HEK293 (cell line): Measurements from ENCODE around the gene RAB40C.
A peak's percentile ranks its signal among the peaks of the same experiment; 100 is the strongest.

Experiments
- ATF2 ChIP-seq: fragments of 450-650 bp; formaldehyde crosslinking; IDR thresholded peaks from 2 replicates; pipeline ENCODE4 v1.5.1; 2016; ENCODE audit warnings: missing biosample characterization, missing genetic modification characterization, low read depth
- EGR2 ChIP-seq: fragments of 450-650 bp; formaldehyde crosslinking; IDR thresholded peaks from 2 replicates; pipeline ENCODE4 v1.5.1; 2016; ENCODE audit warnings: low read depth, missing biosample characterization, missing genetic modification characterization
- GLI4 ChIP-seq: fragments of 450-650 bp; formaldehyde crosslinking; IDR thresholded peaks from 2 replicates; pipeline ENCODE4 v1.5.1; 2016; ENCODE audit warnings: missing biosample characterization, missing genetic modification characterization
- HIC1 ChIP-seq: fragments of 450-650 bp; formaldehyde crosslinking; IDR thresholded peaks from 2 replicates; pipeline ENCODE4 v1.5.1; 2016; ENCODE audit warnings: missing biosample characterization, missing genetic modification characterization
- IKZF3 ChIP-seq: fragments of 450-650 bp; IDR thresholded peaks from 2 replicates; pipeline ENCODE4 v1.5.0; 2018; ENCODE audit warnings: missing biosample characterization, mild to moderate bottlenecking, missing genetic modification characterization, moderate library complexity
- KLF1 ChIP-seq: fragments of 450-650 bp; formaldehyde crosslinking; IDR thresholded peaks from 2 replicates; pipeline ENCODE4 v1.5.1; 2016; ENCODE audit warnings: missing biosample characterization, missing genetic modification characterization
- KLF17 ChIP-seq: fragments of 450-650 bp; formaldehyde crosslinking; IDR thresholded peaks from 2 replicates; pipeline ENCODE4 v1.5.1; 2016; ENCODE audit warnings: missing biosample characterization, missing genetic modification characterization
- MYNN ChIP-seq: fragments of 450-650 bp; formaldehyde crosslinking; IDR thresholded peaks from 2 replicates; pipeline ENCODE4 v1.5.1; 2016; ENCODE audit warnings: missing biosample characterization, missing genetic modification characterization, borderline replicate concordance
- PRDM1 ChIP-seq: fragments of 450-650 bp; formaldehyde crosslinking; IDR thresholded peaks from 2 replicates; pipeline ENCODE4; 2016; ENCODE audit warnings: missing biosample characterization, missing genetic modification characterization
- REPIN1 ChIP-seq: fragments of 450-650 bp; formaldehyde crosslinking; IDR thresholded peaks from 2 replicates; pipeline ENCODE4 v1.5.1; 2017; ENCODE audit warnings: missing biosample characterization, missing genetic modification characterization, low read depth
- SCRT1 ChIP-seq: fragments of 450-650 bp; formaldehyde crosslinking; IDR thresholded peaks from 2 replicates; pipeline ENCODE4 v1.5.1; 2016; ENCODE audit warnings: missing biosample characterization, missing genetic modification characterization, borderline replicate concordance
- SP2 ChIP-seq: fragments of 450-650 bp; formaldehyde crosslinking; IDR thresholded peaks from 2 replicates; pipeline ENCODE4 v1.5.1; 2016; ENCODE audit warnings: missing biosample characterization, missing genetic modification characterization
- SP3 ChIP-seq: fragments of 450-650 bp; formaldehyde crosslinking; IDR thresholded peaks from 2 replicates; pipeline ENCODE4 v1.5.1; 2016; ENCODE audit warnings: missing biosample characterization, missing genetic modification characterization
- ZBTB7A ChIP-seq: fragments of 450-650 bp; formaldehyde crosslinking; IDR thresholded peaks from 2 replicates; pipeline ENCODE4 v1.5.1; 2016; ENCODE audit warnings: low read depth, missing biosample characterization, missing genetic modification characterization
- ZIC2 ChIP-seq: fragments of 450-650 bp; formaldehyde crosslinking; IDR thresholded peaks from 2 replicates; pipeline ENCODE4 v1.5.1; 2016; ENCODE audit warnings: missing biosample characterization, missing genetic modification characterization
- ZNF133 ChIP-seq: fragments of 450-650 bp; formaldehyde crosslinking; IDR thresholded peaks from 2 replicates; pipeline ENCODE4 v1.5.1; 2016; ENCODE audit warnings: missing biosample characterization, missing genetic modification characterization
- ZNF138 ChIP-seq: fragments of 450-650 bp; formaldehyde crosslinking; IDR thresholded peaks from 2 replicates; pipeline ENCODE4 v1.5.1; 2016; ENCODE audit warnings: missing biosample characterization, missing genetic modification characterization, borderline replicate concordance
- ZNF311 ChIP-seq: fragments of 450-650 bp; formaldehyde crosslinking; IDR thresholded peaks from 2 replicates; pipeline ENCODE4 v1.5.1; 2017; ENCODE audit warnings: missing biosample characterization, missing genetic modification characterization, borderline replicate concordance
- ZNF350 ChIP-seq: fragments of 450-650 bp; formaldehyde crosslinking; IDR thresholded peaks from 2 replicates; pipeline ENCODE4 v1.5.0; 2017; ENCODE audit warnings: missing biosample characterization, mild to moderate bottlenecking, missing genetic modification characterization
- ZNF394 ChIP-seq: fragments of 450-650 bp; formaldehyde crosslinking; IDR thresholded peaks from 2 replicates; pipeline ENCODE4 v1.5.1; 2016; ENCODE audit warnings: missing biosample characterization, missing genetic modification characterization, mild to moderate bottlenecking, moderate library complexity, borderline replicate concordance
- ZNF48 ChIP-seq: fragments of 450-650 bp; formaldehyde crosslinking; IDR thresholded peaks from 2 replicates; pipeline ENCODE4 v1.5.1; 2016; ENCODE audit warnings: missing biosample characterization, missing genetic modification characterization
- ZNF561 ChIP-seq: fragments of 450-650 bp; IDR thresholded peaks from 2 replicates; pipeline ENCODE4 v1.5.1; 2018; ENCODE audit warnings: missing biosample characterization, missing genetic modification characterization, borderline replicate concordance
- ZNF585B ChIP-seq: fragments of 450-650 bp; formaldehyde crosslinking; IDR thresholded peaks from 2 replicates; pipeline ENCODE4 v1.5.1; 2016; ENCODE audit warnings: missing biosample characterization, missing genetic modification characterization
- ZNF621 ChIP-seq: fragments of 450-650 bp; formaldehyde crosslinking; IDR thresholded peaks from 2 replicates; pipeline ENCODE4 v1.5.1; 2017; ENCODE audit warnings: missing biosample characterization, missing genetic modification characterization
- ZNF626 ChIP-seq: fragments of 450-650 bp; sonication (Bioruptor Pico); formaldehyde crosslinking; IDR thresholded peaks from 2 replicates; pipeline ENCODE4 v1.5.1; 2018; ENCODE audit warnings: missing biosample characterization, missing genetic modification characterization, inconsistent platforms
- ZNF670 ChIP-seq: fragments of 450-650 bp; formaldehyde crosslinking; IDR thresholded peaks from 2 replicates; pipeline ENCODE4 v1.5.1; 2016; ENCODE audit warnings: missing biosample characterization, missing genetic modification characterization, low read depth
- ZNF76 ChIP-seq: fragments of 450-650 bp; formaldehyde crosslinking; IDR thresholded peaks from 2 replicates; pipeline ENCODE4; 2016; ENCODE audit warnings: low read depth, missing biosample characterization, missing genetic modification characterization, borderline replicate concordance
- ZNF792 ChIP-seq: fragments of 450-650 bp; formaldehyde crosslinking; IDR thresholded peaks from 2 replicates; pipeline ENCODE4 v1.5.1; 2016; ENCODE audit warnings: missing biosample characterization, missing genetic modification characterization
- ZSCAN16 ChIP-seq: fragments of 450-650 bp; formaldehyde crosslinking; IDR thresholded peaks from 2 replicates; pipeline ENCODE4 v1.5.1; 2016; ENCODE audit warnings: missing biosample characterization, missing genetic modification characterization
- ZSCAN23 ChIP-seq: fragments of 450-650 bp; formaldehyde crosslinking; IDR thresholded peaks from 2 replicates; pipeline ENCODE4 v1.5.1; 2016; ENCODE audit warnings: missing biosample characterization, missing genetic modification characterization
- TF ChIP-seq, protein P1 (sequence below): fragments of 450-650 bp; formaldehyde crosslinking; IDR thresholded peaks from 2 replicates; pipeline ENCODE4; 2016; ENCODE audit warnings: missing biosample characterization, missing genetic modification characterization
- TF ChIP-seq, protein P2 (sequence below): fragments of 450-650 bp; formaldehyde crosslinking; IDR thresholded peaks from 2 replicates; pipeline ENCODE4 v1.5.1; 2016; ENCODE audit warnings: missing biosample characterization, missing genetic modification characterization

The RAB40C gene

GRCh38 chr16:578870-579405 lies 10.9 kb upstream of the RAB40C start (continued):
- no peak for TF ChIP-seq REPIN1
- no peak for TF ChIP-seq ZNF792 (tag by site-specific recombination)
- no peak for TF ChIP-seq ZNF48 (tag by site-specific recombination)
- TF ChIP-seq ZBTB7A (tag by site-specific recombination) = no peak
- no peak for TF ChIP-seq PRDM1 (tag by site-specific recombination)
- TF ChIP-seq ATF2 (tag by site-specific recombination) = no peak
- TF ChIP-seq ZNF311 (tag by site-specific recombination) = no peak
- no peak for TF ChIP-seq MYNN (tag by site-specific recombination)
- 0 out of 2 replicates have a peak, but pooled peaks have one; percentile 21 for TF ChIP-seq ZIC2
- TF ChIP-seq ZNF621 (tag by site-specific recombination) = no peak
- TF ChIP-seq KLF1 (tag by site-specific recombination) = peak; percentile 89
- TF ChIP-seq ZNF670 = no peak
- no peak for TF ChIP-seq IKZF3 (tag by site-specific recombination)
- no peak for TF ChIP-seq GLI4 (tag by site-specific recombination)
- TF ChIP-seq, protein P1, sequence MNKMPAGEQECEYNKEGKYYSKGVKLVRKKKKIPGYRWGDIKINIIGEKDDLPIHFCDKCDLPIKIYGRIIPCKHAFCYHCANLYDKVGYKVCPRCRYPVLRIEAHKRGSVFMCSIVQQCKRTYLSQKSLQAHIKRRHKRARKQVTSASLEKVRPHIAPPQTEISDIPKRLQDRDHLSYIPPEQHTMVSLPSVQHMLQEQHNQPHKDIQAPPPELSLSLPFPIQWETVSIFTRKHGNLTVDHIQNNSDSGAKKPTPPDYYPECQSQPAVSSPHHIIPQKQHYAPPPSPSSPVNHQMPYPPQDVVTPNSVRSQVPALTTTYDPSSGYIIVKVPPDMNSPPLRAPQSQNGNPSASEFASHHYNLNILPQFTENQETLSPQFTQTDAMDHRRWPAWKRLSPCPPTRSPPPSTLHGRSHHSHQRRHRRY = no peak
- TF ChIP-seq, protein P2, sequence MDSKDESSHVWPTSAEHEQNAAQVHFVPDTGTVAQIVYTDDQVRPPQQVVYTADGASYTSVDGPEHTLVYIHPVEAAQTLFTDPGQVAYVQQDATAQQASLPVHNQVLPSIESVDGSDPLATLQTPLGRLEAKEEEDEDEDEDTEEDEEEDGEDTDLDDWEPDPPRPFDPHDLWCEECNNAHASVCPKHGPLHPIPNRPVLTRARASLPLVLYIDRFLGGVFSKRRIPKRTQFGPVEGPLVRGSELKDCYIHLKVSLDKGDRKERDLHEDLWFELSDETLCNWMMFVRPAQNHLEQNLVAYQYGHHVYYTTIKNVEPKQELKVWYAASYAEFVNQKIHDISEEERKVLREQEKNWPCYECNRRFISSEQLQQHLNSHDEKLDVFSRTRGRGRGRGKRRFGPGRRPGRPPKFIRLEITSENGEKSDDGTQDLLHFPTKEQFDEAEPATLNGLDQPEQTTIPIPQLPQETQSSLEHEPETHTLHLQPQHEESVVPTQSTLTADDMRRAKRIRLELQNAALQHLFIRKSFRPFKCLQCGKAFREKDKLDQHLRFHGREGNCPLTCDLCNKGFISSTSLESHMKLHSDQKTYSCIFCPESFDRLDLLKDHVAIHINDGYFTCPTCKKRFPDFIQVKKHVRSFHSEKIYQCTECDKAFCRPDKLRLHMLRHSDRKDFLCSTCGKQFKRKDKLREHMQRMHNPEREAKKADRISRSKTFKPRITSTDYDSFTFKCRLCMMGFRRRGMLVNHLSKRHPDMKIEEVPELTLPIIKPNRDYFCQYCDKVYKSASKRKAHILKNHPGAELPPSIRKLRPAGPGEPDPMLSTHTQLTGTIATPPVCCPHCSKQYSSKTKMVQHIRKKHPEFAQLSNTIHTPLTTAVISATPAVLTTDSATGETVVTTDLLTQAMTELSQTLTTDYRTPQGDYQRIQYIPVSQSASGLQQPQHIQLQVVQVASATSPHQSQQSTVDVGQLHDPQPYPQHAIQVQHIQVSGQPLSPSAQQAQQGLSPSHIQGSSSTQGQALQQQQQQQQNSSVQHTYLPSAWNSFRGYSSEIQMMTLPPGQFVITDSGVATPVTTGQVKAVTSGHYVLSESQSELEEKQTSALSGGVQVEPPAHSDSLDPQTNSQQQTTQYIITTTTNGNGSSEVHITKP = no peak
- TF ChIP-seq ZNF561 (tag by site-specific recombination) = no peak
- TF ChIP-seq SCRT1 (tag by site-specific recombination) = no peak
- peak; percentile 68 for TF ChIP-seq SP3 (tag by site-specific recombination)
- TF ChIP-seq HIC1 = peak; percentile 86
- no peak for TF ChIP-seq ZNF350 (tag by site-specific recombination)
- no peak for TF ChIP-seq EGR2 (tag by site-specific recombination)
- TF ChIP-seq KLF17 (tag by site-specific recombination) = peak; percentile 41; the same call in 1 of the 2 replicates
- TF ChIP-seq ZNF394 (tag by site-specific recombination) = 0 out of 2 replicates have a peak, but pooled peaks have one; percentile 17
- TF ChIP-seq ZSCAN23 = no peak
- no peak for TF ChIP-seq ZNF626 (tag by site-specific recombination)
- no peak for TF ChIP-seq ZNF585B (tag by site-specific recombination)
- TF ChIP-seq SP2 (tag by site-specific recombination) = peak; percentile 45
- TF ChIP-seq ZNF76 (tag by site-specific recombination) = peak; percentile 65; the same call in 1 of the 2 replicates
- no peak for TF ChIP-seq ZSCAN16 (tag by site-specific recombination)
- TF ChIP-seq ZNF133 (tag by site-specific recombination) = no peak
- TF ChIP-seq ZNF138 = no peak
